Measurements from ENCODE around the gene FRMD4B. TPM values are rescaled to one million over a fixed set of nuclear protein-coding genes. Genes with fewer than 3 reads are reported as not detected.
"Not testable (repeated sequence)": the region's sequence is repeated elsewhere in the genome, so short reads cannot be mapped to it uniquely, and the experiment has no call there.

The FRMD4B gene
- total RNA-seq, 1 experiment from 2014 or later = 0.90 TPM

DNA sequence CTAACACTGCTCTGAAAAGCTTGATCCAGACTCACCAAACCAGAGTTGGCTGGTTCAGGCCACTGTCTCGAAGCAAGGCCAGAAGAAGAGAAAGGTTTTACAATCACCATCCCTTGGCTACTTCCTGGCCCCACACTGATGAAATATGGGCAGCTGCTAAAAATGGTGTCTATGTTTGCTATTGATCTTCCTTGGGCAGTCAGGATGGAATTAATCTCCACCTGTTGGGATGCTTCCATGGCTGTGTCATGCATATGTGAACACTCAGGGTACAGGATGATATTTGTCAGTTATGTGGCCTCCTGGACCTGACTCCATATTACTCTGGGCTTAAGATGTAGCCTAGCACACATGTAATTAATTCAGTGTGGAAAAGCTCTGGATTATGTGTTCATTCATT is 61.9 kb downstream of the FRMD4B start:
- ChIA-PET CTCF (no interaction called here), POLR2A (no interaction called here)
- TF ChIP-seq POLR2AphosphoS5 (IDR thresholded peaks at IDR 0.05; ENCODE audit: low read depth, low read length) = no peak
- TF ChIP-seq REST (IDR thresholded peaks at IDR 0.05; ENCODE audit: insufficient read depth in 1 of 2, low read depth in 2 of 2, low read length in 1 of 2) = no peak
- TF ChIP-seq, protein P1, sequence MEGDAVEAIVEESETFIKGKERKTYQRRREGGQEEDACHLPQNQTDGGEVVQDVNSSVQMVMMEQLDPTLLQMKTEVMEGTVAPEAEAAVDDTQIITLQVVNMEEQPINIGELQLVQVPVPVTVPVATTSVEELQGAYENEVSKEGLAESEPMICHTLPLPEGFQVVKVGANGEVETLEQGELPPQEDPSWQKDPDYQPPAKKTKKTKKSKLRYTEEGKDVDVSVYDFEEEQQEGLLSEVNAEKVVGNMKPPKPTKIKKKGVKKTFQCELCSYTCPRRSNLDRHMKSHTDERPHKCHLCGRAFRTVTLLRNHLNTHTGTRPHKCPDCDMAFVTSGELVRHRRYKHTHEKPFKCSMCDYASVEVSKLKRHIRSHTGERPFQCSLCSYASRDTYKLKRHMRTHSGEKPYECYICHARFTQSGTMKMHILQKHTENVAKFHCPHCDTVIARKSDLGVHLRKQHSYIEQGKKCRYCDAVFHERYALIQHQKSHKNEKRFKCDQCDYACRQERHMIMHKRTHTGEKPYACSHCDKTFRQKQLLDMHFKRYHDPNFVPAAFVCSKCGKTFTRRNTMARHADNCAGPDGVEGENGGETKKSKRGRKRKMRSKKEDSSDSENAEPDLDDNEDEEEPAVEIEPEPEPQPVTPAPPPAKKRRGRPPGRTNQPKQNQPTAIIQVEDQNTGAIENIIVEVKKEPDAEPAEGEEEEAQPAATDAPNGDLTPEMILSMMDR (IDR thresholded peaks at IDR 0.05) = no peak
- TF ChIP-seq SIN3A (IDR thresholded peaks at IDR 0.05; ENCODE audit: borderline replicate concordance, insufficient read depth, low read depth, low read length) = no peak
- TF ChIP-seq TCF7L2 (IDR thresholded peaks at IDR 0.05; ENCODE audit: low read depth, low read length) = no peak
- intact Hi-C loops (cut with micrococcal nuclease; ENCODE audit: unreplicated experiment) (no loop called here), in situ Hi-C loops (cut with HindIII; ENCODE audit: low pct_unique_long_range_greater_than_20kb, low sequenced_read_pairs) (no loop called here)
- Histone ChIP-seq H3K36me3 (ENCODE audit: control insufficient read depth, insufficient read depth, low read length) (no peaks in the 10 kb centered on the region), H3K27me3 (ENCODE audit: control insufficient read depth, insufficient read depth, low read length) (no peaks in the 10 kb centered on the region), H3K9me3 (ENCODE audit: control insufficient read depth, insufficient read depth, low read depth, low read length) (no peaks in the 10 kb centered on the region), H3K4me1 (ENCODE audit: control insufficient read depth, insufficient read depth, low read length) (no peaks in the 10 kb centered on the region), H3K27ac (ENCODE audit: low read length) (no peak overlapping the region), H3K4me3 (ENCODE audit: low read depth in 2 of 2, low read length in 2 of 2) (no peak overlapping the region)
- ATAC-seq = no peak
- no peak for DNase-seq (ENCODE audit: low read depth, low spot score)
- no TSS peak for BruUV-seq (replicated peaks)

- intact Hi-C loops (cut with micrococcal nuclease; ENCODE audit: unreplicated experiment); H3K27me3 ChIP-seq (ENCODE audit: control insufficient read depth, insufficient read depth, low read length); H3K9me3 ChIP-seq (ENCODE audit: control insufficient read depth, insufficient read depth, low read depth, low read length); CTCF ChIA-PET; ATAC-seq; H3K4me1 ChIP-seq (ENCODE audit: control insufficient read depth, insufficient read depth, low read length); H3K27ac ChIP-seq (ENCODE audit: low read length); DNase-seq (ENCODE audit: low read depth, low spot score); H3K4me3 ChIP-seq (ENCODE audit: low read depth in 2 of 2, low read length in 2 of 2); BruUV-seq (replicated peaks); H3K36me3 ChIP-seq (ENCODE audit: control insufficient read depth, insufficient read depth, low read length); POLR2A ChIA-PET; in situ Hi-C loops (cut with HindIII; ENCODE audit: low pct_unique_long_range_greater_than_20kb, low sequenced_read_pairs): not testable (repeated sequence)
Observed at GRCh38 chr3:69322512-69322911, 63.4 kb downstream of the FRMD4B start.

DNA sequence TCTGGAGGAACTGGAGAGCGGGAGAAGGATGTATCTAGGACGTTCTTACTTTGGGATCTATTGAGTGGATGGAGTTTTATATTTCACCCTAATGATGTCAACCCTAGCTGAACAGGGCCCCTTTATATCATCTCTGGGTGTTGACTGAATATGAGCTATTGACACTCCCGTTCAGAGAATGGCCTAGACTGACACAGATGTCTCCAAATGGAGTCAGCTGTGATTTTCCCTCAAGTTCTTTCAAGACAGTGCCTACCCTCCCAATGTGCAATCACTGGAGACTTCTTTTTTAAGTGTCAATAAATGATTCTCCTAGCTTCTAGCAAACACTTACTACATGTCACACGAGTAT is 63.8 kb downstream of the FRMD4B start:
- Histone ChIP-seq H3K4me3 (ENCODE audit: low read depth in 2 of 2, low read length in 2 of 2) (no peak overlapping the region), H3K9me3 (ENCODE audit: control insufficient read depth, insufficient read depth, low read depth, low read length) (no peaks in the 10 kb centered on the region), H3K27ac (ENCODE audit: low read length) (no peak overlapping the region), H3K27me3 (ENCODE audit: control insufficient read depth, insufficient read depth, low read length) (no peaks in the 10 kb centered on the region), H3K4me1 (ENCODE audit: control insufficient read depth, insufficient read depth, low read length) (no peaks in the 10 kb centered on the region), H3K36me3 (ENCODE audit: control insufficient read depth, insufficient read depth, low read length) (no peaks in the 10 kb centered on the region)
- DNase-seq (ENCODE audit: low read depth, low spot score) (no peak), ATAC-seq (no peak)
- POLR2A ChIA-PET = no interaction called here
- in situ Hi-C loops (cut with HindIII; ENCODE audit: low pct_unique_long_range_greater_than_20kb, low sequenced_read_pairs) (no loop called here), intact Hi-C loops (cut with micrococcal nuclease; ENCODE audit: unreplicated experiment) (no loop called here)
- no TSS peak for BruUV-seq (replicated peaks)
- no peak for TF ChIP-seq POLR2AphosphoS5 (IDR thresholded peaks at IDR 0.05; ENCODE audit: low read depth, low read length)
- TF ChIP-seq REST (IDR thresholded peaks at IDR 0.05; ENCODE audit: insufficient read depth in 1 of 2, low read depth in 2 of 2, low read length in 1 of 2) = no peak
- TF ChIP-seq SIN3A (IDR thresholded peaks at IDR 0.05; ENCODE audit: borderline replicate concordance, insufficient read depth, low read depth, low read length) = no peak
- TF ChIP-seq TCF7L2 (IDR thresholded peaks at IDR 0.05; ENCODE audit: low read depth, low read length) = no peak
- TF ChIP-seq, protein P1 (IDR thresholded peaks at IDR 0.05) = no peak
- CTCF ChIA-PET = no interaction called here
